Esophagus squamous epithelium (tissue), 4 donors: ENCODE data around the gene SRGAP1.

Experiments
- CTCF ChIP-seq, 6 experiments: fragments of 450-650 bp in 4 of 6; fragments of 200-600 bp in 2 of 6; sonication (generic) in 2 of 6; IDR thresholded peaks; one replicate each; pipeline ENCODE4 v1.5.1; 2016 to 2019; ENCODE audit warnings: antibody characterized with exemption in 6 of 6, mild to moderate bottlenecking in 4 of 6, moderate library complexity in 4 of 6
- POLR2A ChIP-seq, 4 donors: fragments of 450-650 bp; IDR thresholded peaks; one replicate each; pipeline ENCODE4 v1.6.1; 2017; ENCODE audit warnings: antibody characterized with exemption in 4 of 4, mild to moderate bottlenecking in 4 of 4, moderate library complexity in 3 of 4

DNA sequence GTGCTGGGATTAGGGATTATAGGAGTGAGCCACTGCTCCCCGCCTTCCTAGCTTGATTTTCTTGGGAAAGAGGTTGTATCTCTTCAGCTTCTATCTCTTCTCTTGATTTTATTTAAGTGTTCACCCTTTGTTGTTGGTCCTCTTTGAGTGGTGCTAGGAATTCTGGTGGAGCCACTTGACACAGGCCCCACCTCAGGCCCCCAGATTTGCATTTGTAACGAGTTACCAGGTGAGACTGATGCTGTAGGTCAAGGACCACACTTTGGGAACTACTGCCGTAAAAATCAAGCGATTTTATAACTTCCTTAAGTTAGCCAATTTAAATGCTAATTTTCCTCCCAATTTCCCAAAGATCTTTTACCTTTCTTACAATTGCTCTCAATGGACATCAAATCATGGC lies 26.3 kb downstream of the SRGAP1 start:
- TF ChIP-seq CTCF (IDR thresholded peaks at IDR 0.05) (no peak), POLR2A (IDR thresholded peaks at IDR 0.05) (no peak)
